Raji (cell line): Measurements from ENCODE around the gene CTU1.

Experiments
- POLR2A ChIP-seq: IDR thresholded peaks from 2 replicates; pipeline ENCODE4 v1.6.1; 2011; ENCODE audit warnings: low read depth, low read length, control low read depth; ENCODE audit not compliant: insufficient read depth

The CTU1 gene

DNA sequence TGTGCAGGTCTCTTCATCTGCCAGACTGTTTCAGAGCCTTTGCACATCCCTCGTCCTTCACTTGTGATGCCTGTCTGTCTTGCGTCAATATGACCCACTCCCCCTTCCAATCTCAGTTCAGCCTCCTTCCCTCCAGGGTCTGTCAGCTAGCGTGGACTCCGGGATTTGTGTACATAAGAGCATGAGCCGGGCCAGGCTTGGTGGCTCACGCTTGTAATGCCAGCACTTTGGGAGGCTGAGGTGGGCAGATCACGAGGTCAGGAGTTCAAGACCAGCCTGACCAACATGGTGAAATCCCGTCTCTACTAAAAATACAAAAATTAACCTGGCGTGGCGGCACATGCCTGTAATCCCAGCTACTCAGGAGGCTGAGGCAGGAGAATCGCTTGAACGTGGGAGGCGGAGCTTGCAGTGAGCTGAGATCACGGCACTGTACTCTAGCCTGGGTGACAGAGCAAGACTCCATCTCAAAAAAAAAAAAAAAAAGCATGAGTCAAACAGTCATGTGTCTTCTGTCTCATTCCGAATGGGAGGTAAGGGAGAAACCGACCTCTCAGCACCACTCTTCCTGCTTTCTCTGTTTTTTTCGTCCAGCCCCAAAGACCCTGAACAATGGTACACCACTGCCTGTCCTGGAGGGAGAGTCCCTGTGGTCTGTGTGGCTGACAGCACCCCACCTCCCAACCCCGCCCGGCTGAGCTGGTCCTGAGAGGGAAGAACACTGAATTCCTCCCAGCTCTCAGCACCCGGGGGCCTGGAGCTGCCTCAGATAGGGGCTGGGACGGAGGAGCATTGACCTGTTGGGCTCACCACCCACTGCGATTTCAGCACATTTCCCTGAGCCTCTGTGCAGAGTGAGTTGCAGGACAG is 14.1 kb upstream of the CTU1 start:
- TF ChIP-seq POLR2A = no peak

DNA sequence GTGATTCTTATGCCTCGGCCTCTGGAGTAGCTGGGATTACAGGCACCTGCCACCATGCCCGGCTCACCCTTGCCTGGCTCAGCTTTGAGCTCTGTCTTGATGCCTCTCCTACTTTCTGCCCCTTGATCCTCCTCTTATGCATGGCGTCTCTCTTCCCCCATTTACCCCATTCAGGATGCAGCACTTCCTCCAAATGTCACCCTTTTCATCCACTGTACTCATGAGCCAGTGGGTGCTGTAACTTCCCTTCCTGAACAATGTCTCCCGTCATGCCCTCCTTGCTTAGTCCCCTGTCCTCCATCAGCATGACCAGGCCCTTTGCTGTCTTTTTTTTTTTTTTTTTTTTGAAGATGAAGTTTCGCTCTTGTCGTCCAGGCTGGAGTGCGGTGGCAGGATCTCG is 13.0 kb upstream of the CTU1 start:
- TF ChIP-seq POLR2A = no peak

DNA sequence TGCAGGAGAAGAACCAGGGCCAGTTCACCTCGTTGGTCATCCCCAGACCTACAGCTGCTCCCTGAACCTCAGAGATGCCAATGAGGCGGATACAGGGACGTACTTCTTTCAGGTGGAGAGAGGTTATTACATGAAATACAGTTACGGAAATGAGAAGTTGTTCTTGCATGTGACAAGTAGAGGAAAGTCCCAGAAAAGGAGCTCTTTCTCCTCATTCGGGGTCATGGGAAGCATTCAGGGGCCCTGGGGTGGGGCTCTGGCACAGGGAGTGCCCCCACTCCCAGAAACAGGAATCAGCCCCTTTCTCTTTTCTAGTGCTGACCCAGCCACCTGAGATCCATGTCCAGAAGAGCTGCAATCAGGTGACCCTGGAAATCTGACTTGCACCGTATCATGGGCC is 12.0 kb upstream of the CTU1 start:
- no peak for TF ChIP-seq POLR2A

DNA sequence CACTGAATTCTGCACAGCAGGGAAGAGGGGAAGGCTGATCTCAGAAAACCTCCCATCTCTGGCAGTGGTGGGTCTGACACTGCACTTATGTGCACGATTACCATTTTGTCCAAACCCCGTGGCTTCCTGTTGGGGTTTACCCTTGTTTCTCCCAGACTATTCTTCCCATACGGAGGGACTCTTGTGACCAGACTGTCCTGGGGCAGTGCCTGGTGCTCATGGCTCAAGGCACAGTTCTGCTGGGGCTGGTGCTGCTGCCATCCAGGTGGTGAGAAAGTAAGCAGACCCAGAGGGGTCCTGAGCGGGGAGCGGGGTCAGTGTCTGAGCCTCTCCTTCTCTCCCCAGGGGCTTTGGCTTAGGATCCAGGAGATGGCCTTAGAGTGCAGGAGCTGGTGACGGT is 11.4 kb upstream of the CTU1 start:
- TF ChIP-seq POLR2A = no peak

DNA sequence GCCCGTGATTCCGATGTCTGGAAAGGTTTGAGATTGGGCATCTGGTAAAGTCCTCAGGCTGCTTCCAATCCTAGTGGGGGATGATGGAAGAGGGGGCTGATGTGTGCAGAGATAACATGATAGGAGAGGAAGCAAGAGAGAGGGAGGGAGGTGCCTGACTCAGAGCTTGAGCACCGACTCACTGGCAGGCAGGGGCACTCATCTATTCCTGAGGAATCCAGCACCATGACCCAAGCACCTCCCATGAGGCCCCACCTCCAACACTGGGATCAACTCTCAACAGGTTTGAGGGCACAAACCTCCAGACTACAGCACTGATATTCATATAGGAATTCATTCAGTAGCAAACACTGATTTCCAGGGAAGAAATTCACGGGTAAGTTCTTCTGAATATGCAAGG is 10.9 kb upstream of the CTU1 start:
- no peak for TF ChIP-seq POLR2A

DNA sequence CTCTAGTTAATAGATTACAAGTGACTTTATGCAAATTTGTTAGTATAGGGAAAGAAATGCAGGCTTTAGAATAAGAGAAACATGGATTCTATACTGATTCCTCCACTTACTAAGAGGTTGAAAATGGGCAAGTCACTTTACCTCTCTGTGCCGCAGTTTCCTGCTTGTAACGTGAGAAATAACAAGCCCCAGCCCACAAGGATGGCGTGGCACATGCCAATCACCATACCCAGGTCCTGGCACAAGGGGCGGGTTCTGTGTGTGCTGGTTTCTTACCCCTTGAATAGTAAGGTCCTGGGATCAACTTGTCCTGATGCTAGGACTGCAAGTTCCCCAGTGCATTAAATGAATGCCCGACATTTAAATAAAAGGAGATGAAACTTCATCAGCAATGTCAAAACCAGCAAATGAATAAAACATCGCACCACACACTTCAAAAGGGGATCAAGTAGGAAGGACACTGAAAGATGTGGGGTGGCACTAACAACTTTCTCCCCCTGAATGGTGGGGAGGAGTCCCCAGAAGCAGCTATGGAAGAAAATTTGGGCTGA is 8.6 kb upstream of the CTU1 start:
- TF ChIP-seq POLR2A = no peak

DNA sequence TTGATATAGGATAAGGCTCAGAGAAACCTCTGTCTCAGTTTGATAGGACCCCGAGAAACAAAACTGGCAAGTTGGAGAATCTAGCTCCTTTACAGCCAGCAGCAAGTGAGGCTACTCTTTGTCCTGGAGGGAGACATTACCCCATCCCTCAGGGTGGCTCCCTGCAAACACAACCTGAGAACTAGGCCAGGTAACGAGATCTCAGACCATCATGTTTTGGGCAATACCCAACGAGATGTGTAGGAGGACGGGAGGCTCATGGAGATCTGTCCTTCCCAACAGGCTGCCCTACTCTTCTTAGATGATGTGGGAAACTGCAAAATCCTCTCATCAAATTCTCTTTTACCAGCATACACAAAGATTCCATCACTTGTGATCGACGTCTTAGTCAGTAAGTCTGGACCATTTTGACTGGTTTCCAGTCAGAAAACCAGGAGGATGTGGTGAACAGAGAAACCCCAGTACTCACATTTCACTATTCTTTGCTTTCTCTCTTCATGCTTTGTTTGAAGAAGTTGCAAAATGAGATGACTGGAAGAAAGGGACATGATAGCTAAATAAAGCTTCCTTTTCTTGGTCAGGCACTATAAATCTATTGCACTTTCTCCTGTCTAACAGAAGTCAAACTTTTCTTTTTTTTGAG is 6.0 kb upstream of the CTU1 start:
- TF ChIP-seq POLR2A = no peak

DNA sequence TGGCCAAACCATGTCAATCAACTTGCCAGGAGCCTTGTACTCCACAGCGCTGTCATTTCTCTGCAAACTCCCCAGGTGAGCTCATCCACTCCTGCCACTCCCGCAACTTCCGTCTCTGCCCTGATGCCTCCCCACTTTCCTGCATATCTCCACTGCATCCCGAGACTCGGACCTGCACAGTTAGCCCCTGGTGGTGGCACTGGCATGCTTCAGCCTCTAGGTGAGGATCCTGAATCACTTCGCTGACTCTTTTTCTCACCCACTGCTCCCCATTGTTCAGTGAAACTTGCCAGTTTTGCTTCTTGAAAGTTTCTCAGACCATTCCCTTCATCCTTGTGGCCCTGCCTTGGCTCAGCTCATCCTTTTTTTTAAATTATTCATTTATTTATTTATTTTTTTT is 3.4 kb upstream of the CTU1 start:
- no peak for TF ChIP-seq POLR2A

DNA sequence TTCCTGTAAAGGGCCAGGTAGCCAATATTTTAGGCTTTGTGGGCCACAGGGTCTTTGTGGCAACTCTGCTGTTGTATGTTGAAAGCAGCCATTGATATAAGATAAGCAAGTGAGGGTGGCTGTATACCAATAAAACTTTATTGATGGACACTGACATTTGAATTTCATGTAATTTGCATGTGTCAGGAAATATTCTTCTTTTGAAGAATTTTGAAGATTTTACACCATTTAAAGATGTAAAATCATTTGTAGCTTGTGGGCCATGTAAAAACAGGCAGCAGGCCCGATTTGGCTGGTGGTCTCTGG is 2.4 kb upstream of the CTU1 start:
- TF ChIP-seq POLR2A = no peak

DNA sequence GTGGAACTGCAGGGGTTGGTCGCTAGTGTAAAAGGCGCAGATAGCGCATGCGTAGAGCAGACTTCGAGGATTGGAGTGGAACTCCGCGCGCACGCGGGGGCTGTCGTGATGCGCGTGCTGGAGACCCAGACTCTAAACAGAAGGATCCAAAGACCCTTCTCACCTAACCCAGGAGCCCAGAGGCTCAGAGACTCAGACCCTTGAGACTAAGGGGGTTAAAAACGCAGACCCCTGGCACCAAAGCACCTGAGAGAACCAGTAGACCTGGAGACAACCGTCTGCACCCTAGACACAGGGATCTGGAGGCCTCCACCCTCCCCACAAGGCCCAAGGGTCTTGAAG is 567 bp upstream of the CTU1 start:
- TF ChIP-seq POLR2A = no peak

DNA sequence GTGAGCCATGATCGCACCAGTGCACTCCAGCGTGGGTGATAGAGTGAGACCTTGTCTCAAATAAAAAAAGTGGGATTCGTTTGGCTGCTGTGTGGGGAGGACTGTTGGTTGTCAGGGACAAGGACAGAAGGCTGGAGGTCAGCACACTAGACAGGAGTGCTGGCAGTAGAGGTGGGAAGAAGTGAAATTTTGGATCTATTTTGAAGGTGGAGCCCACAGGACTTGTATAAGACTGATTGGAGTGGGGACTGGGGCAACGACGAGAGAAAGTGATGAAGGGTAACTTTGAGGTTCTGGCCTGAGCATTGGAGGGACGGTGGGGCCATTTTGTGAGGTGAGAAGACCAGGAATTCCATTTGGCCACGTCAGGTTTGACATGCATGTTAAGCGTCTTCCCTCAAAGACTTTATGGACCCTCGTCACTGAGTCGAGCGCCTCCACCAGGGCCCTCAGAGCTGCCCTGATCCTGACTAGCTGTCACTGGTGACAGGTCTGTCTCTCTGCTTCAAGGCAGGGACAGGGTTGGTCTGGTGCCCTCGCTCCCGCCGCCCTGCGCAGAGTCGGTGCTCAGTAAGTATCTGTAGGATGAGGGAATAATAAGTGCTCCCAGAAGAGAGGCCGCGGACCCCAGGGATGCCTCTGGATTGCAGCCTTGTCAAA is 673 bp downstream of the CTU1 start:
- no peak for TF ChIP-seq POLR2A

DNA sequence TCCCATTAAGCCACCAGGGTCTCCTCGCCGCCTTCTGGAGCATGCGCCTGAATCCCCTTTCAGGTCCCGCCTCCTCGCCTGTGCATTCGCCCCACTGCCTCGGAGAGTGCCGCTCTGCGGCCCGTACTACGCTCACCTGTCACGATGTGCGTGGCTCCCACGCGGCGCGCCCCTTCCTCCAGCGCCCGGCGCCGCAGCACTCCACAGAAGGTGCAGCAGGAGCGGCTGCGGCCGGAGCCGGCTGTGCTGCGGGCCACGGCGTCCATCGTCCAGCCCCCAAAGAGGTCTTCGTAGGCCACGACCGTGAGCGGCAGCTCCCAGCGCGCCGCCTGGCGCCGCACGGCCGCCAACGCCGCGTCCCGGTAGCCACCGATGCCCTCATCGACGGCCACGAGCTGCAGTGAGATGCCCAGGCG is 4.3 kb downstream of the CTU1 start:
- TF ChIP-seq POLR2A = no peak

DNA sequence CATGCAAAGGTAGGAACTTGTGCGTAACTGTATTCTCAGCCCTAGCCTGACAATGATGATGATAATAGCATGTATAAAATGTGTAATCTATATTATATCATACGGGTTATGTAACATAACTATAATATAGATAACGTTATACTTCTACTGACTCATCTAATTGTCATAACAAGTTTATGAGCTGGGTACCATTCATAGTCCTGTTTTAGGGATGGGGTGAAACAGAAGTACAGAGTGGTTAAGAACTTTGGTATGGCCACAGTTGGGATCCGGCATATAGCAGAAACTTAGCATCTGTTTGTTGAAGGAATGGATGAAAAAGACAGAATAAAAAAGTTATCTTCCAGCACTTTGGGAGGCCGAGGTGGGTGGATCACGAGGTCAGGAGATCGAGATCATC is 5.2 kb downstream of the CTU1 start:
- TF ChIP-seq POLR2A = no peak

DNA sequence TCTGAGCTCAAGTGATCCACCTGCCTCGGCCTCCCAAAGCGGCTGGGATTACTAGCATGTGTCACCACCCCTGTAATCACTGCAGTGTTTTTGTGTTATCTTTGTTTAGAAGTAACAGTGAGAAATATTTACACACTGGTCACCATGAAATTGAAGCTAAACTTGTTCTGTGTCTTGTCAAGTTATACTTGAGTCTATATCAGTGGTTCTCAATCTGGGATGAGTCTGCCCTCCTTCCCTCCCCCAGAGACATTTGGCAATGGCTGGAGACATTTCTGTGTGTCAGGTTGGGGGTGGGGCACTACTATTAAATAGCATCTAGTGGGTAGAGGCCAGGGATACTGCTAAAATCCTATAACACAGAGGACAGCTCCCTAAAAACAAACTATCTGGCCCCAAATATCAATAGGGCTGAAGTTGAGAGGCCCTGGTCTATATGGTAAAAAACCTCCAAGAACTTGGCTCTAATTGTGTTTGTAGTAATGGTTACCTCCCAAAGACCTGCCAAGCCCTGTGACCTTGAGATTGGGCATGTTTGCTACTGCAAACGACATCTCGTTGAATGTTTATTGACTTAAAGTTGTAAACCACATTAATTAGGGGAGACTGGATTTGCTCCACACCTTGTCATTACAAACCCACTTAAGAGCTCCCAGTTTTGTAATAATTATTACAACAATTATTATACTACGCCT is 6.9 kb downstream of the CTU1 start:
- no peak for TF ChIP-seq POLR2A

DNA sequence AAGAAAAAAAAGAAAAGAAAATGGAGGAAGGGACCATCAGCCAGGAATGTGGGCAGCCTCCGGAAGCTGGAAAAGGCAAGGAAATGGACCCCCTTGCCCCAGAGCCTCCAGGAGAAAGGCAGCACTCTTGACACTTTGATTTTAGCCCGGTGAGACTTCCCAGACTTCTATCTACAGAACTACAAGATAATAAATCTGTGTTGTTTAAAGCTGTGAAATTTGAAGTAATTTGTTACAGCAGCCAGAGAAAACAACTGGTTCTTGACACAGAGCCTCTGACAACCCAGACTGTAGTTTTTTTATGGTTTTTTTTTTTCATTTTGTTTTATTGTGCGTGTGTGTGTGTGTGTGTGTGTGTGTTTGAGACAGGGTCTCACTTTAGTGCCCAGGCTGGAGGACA is 7.6 kb downstream of the CTU1 start:
- TF ChIP-seq POLR2A = no peak

DNA sequence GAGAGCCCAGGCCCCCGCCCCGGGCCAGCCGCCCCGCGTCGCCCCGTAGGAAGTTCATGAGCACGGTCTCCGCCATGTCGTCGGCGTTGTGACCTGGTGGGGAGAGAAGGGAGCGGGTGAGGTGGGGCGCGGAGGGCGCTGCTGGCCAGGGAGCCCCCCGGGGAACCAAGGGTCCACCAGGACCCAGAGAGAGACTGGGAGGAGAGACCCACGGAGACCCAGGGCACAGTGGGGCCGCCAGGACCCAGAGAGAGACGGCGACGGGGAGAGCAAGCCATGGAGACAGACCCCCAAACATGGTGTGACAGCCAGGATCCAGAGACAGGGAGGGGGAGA is 9.2 kb downstream of the CTU1 start:
- no peak for TF ChIP-seq POLR2A
